ENCODE results near the gene SLC35D1. TPM values are rescaled to one million over a fixed set of nuclear protein-coding genes. Genes with fewer than 3 reads are reported as not detected.

The SLC35D1 gene
- polyA plus RNA-seq, 1 of the 3 experiments (the other 2 are of a cell fraction), result 4.8 TPM

DNA sequence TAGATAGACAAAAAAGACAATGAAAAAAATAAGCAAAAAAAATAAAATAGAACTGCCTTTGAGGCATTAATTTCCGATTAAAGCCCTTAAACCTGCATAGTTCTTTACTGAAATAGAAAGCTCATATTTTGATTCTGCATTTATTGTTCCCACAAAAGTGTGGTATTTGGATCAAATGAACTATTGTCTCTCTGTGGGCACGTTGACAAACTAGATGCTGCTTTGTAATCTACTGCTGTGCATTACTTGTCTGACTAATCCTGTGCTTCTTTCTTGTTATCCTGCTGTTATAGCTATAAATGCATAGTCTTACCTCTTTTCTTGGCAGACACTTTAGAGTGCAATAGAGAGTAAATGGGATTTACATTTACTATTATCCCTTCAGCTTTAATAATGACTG is 31.4 kb upstream of the SLC35D1 start:
- no peaks in the 10 kb centered on the region for H4K20me1 ChIP-seq (ENCODE audit: insufficient read depth)
- no peak overlapping the region for H3K4me2 ChIP-seq
- H3K4me3 ChIP-seq (ENCODE audit: low read depth in 2 of 2, low read length in 1 of 2), result no peak overlapping the region
- DNase-seq, result no peak
- H3K9me2 ChIP-seq, result no peaks in the 10 kb centered on the region
- H3K9me3 ChIP-seq, result no peaks in the 10 kb centered on the region
- no peaks in the 10 kb centered on the region for H3F3A ChIP-seq (replicated peaks; ENCODE audit: insufficient read depth)
- no peak overlapping the region for H2AFZ ChIP-seq (ENCODE audit: low read depth)
- no peak for TF ChIP-seq TAF1 (IDR thresholded peaks at IDR 0.05; ENCODE audit: borderline replicate concordance, low read depth, low read length)
- TF ChIP-seq NFIC (IDR thresholded peaks at IDR 0.05; ENCODE audit: borderline replicate concordance), result no peak
- no peak for TF ChIP-seq TEAD4 (IDR thresholded peaks at IDR 0.05; ENCODE audit: borderline replicate concordance, insufficient read depth)
- TF ChIP-seq, protein P1, sequence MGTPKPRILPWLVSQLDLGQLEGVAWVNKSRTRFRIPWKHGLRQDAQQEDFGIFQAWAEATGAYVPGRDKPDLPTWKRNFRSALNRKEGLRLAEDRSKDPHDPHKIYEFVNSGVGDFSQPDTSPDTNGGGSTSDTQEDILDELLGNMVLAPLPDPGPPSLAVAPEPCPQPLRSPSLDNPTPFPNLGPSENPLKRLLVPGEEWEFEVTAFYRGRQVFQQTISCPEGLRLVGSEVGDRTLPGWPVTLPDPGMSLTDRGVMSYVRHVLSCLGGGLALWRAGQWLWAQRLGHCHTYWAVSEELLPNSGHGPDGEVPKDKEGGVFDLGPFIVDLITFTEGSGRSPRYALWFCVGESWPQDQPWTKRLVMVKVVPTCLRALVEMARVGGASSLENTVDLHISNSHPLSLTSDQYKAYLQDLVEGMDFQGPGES (IDR thresholded peaks at IDR 0.05; ENCODE audit: low read depth, low read length), result no peak
- no peak for TF ChIP-seq MXI1 (IDR thresholded peaks at IDR 0.05; ENCODE audit: low read depth, low read length)
- TF ChIP-seq RXRA (IDR thresholded peaks at IDR 0.05; ENCODE audit: borderline replicate concordance, low read depth), result no peak
- no peak for TF ChIP-seq FOSL2 (IDR thresholded peaks at IDR 0.05; ENCODE audit: borderline replicate concordance, low read depth)
- TF ChIP-seq RFX5 (IDR thresholded peaks at IDR 0.05; ENCODE audit: low read length), result no peak
- no peak overlapping the region for H3K27ac ChIP-seq (ENCODE audit: low read depth in 2 of 2, low read length in 1 of 2)
- WGBS (ENCODE audit: low lambda C conversion rate), result 37% methylated on average over 2 of the region's 2 CpGs
- no peak overlapping the region for H3K9ac ChIP-seq
- no peaks in the 10 kb centered on the region for H3K4me1 ChIP-seq (ENCODE audit: control insufficient read depth in 1 of 2, insufficient read depth in 2 of 2, low read depth in 1 of 2, low read length in 1 of 2)
- POLR2A ChIA-PET, result no interaction called here
- no peaks in the 10 kb centered on the region for H3K27me3 ChIP-seq (ENCODE audit: insufficient read depth)
- H3K36me3 ChIP-seq (replicated peaks in 1 of 2; ENCODE audit: control insufficient read depth in 1 of 2, insufficient read depth in 2 of 2, low read length in 1 of 2), result no peaks in the 10 kb centered on the region
- CTCF ChIA-PET, result no interaction called here
- H3K79me2 ChIP-seq (ENCODE audit: insufficient read depth), result no peaks in the 10 kb centered on the region

DNA sequence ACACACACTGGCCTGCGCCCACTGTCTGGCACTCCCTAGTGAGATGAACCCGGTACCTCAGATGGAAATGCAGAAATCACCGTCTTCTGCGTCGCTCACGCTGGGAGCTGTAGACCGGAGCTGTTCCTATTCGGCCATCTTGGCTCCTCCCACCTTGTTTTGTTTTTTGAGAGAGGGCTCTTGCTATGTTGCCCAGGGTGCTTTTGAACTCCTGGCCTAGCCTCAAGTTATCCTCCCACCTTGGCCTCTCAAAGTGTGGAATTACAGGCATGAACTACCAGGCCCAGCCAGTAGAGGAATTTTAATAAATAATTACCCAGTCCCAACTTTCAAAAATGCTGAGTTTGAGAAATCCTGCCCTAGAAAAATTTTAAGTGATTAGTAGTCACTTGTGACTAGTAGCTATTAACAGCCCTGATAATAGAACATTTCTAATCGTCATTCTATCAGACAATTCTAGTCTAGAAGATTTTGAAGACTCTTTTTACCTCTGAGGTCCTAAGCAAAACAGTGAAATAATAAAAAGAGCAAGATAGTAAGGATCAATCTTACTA is 30.9 kb upstream of the SLC35D1 start:
- Histone ChIP-seq H3K4me3 (ENCODE audit: low read depth in 2 of 2, low read length in 1 of 2) (no peak overlapping the region), H3K79me2 (ENCODE audit: insufficient read depth) (no peaks in the 10 kb centered on the region), H3K27me3 (ENCODE audit: insufficient read depth) (no peaks in the 10 kb centered on the region), H3K27ac (ENCODE audit: low read depth in 2 of 2, low read length in 1 of 2) (no peak overlapping the region), H3K9ac (no peak overlapping the region), H3K4me1 (ENCODE audit: control insufficient read depth in 1 of 2, insufficient read depth in 2 of 2, low read depth in 1 of 2, low read length in 1 of 2) (no peaks in the 10 kb centered on the region), H2AFZ (ENCODE audit: low read depth) (no peak overlapping the region), H3K9me3 (no peaks in the 10 kb centered on the region), H3K9me2 (no peaks in the 10 kb centered on the region), H3F3A (replicated peaks; ENCODE audit: insufficient read depth) (no peaks in the 10 kb centered on the region), H3K4me2 (no peak overlapping the region), H3K36me3 (replicated peaks in 1 of 2; ENCODE audit: control insufficient read depth in 1 of 2, insufficient read depth in 2 of 2, low read length in 1 of 2) (no peaks in the 10 kb centered on the region), H4K20me1 (ENCODE audit: insufficient read depth) (no peaks in the 10 kb centered on the region)
- CTCF ChIA-PET, result no interaction called here
- POLR2A ChIA-PET, result no interaction called here
- no peak for DNase-seq
- TF ChIP-seq SMC3 (IDR thresholded peaks at IDR 0.05; ENCODE audit: low read depth, low read length) (no peak), NFIC (IDR thresholded peaks at IDR 0.05; ENCODE audit: borderline replicate concordance) (no peak), RCOR1 (IDR thresholded peaks at IDR 0.05; ENCODE audit: low read length) (no peak), RAD21 (IDR thresholded peaks at IDR 0.05; ENCODE audit: low read length) (no peak), SIN3A (IDR thresholded peaks at IDR 0.05; ENCODE audit: borderline replicate concordance, low read depth, low read length) (no peak), POLR2AphosphoS5 (IDR thresholded peaks at IDR 0.05; ENCODE audit: low read depth, low read length) (no peak), NRF1 (IDR thresholded peaks at IDR 0.05; ENCODE audit: low read depth, low read length) (no peak), TCF12 (IDR thresholded peaks at IDR 0.05) (no peak), TEAD4 (IDR thresholded peaks at IDR 0.05; ENCODE audit: borderline replicate concordance, insufficient read depth) (no peak), RFX5 (IDR thresholded peaks at IDR 0.05; ENCODE audit: low read length) (no peak), FOXJ3 (CRISPR knock-in tag; IDR thresholded peaks at IDR 0.05) (no peak), MEF2A (IDR thresholded peaks at IDR 0.05; ENCODE audit: borderline replicate concordance, low read depth) (no peak), MXI1 (IDR thresholded peaks at IDR 0.05; ENCODE audit: low read depth, low read length) (no peak)
- TF ChIP-seq, protein P2, sequence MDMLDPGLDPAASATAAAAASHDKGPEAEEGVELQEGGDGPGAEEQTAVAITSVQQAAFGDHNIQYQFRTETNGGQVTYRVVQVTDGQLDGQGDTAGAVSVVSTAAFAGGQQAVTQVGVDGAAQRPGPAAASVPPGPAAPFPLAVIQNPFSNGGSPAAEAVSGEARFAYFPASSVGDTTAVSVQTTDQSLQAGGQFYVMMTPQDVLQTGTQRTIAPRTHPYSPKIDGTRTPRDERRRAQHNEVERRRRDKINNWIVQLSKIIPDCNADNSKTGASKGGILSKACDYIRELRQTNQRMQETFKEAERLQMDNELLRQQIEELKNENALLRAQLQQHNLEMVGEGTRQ (IDR thresholded peaks at IDR 0.05; ENCODE audit: borderline replicate concordance, low read depth, low read length), result no peak
- TF ChIP-seq, protein P3, sequence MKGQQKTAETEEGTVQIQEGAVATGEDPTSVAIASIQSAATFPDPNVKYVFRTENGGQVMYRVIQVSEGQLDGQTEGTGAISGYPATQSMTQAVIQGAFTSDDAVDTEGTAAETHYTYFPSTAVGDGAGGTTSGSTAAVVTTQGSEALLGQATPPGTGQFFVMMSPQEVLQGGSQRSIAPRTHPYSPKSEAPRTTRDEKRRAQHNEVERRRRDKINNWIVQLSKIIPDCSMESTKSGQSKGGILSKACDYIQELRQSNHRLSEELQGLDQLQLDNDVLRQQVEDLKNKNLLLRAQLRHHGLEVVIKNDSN (IDR thresholded peaks at IDR 0.05; ENCODE audit: borderline replicate concordance, low read depth), result no peak
- TF ChIP-seq, protein P4, sequence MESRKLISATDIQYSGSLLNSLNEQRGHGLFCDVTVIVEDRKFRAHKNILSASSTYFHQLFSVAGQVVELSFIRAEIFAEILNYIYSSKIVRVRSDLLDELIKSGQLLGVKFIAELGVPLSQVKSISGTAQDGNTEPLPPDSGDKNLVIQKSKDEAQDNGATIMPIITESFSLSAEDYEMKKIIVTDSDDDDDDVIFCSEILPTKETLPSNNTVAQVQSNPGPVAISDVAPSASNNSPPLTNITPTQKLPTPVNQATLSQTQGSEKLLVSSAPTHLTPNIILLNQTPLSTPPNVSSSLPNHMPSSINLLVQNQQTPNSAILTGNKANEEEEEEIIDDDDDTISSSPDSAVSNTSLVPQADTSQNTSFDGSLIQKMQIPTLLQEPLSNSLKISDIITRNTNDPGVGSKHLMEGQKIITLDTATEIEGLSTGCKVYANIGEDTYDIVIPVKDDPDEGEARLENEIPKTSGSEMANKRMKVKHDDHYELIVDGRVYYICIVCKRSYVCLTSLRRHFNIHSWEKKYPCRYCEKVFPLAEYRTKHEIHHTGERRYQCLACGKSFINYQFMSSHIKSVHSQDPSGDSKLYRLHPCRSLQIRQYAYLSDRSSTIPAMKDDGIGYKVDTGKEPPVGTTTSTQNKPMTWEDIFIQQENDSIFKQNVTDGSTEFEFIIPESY (IDR thresholded peaks at IDR 0.05; ENCODE audit: borderline replicate concordance, low read depth), result no peak
- TF ChIP-seq, protein P5, sequence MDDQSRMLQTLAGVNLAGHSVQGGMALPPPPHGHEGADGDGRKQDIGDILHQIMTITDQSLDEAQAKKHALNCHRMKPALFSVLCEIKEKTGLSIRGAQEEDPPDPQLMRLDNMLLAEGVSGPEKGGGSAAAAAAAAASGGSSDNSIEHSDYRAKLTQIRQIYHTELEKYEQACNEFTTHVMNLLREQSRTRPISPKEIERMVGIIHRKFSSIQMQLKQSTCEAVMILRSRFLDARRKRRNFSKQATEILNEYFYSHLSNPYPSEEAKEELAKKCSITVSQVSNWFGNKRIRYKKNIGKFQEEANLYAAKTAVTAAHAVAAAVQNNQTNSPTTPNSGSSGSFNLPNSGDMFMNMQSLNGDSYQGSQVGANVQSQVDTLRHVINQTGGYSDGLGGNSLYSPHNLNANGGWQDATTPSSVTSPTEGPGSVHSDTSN (IDR thresholded peaks at IDR 0.05), result no peak
- WGBS (ENCODE audit: low lambda C conversion rate), result 86% methylated on average over 7 of the region's 9 CpGs
